Measurements from ENCODE around the gene OR52K2. TPM values are rescaled to one million over a fixed set of nuclear protein-coding genes. Genes with fewer than 3 reads are reported as not detected.

Gene OR52K2
- total RNA-seq, 1 donor from 2014 or later, result not detected

DNA sequence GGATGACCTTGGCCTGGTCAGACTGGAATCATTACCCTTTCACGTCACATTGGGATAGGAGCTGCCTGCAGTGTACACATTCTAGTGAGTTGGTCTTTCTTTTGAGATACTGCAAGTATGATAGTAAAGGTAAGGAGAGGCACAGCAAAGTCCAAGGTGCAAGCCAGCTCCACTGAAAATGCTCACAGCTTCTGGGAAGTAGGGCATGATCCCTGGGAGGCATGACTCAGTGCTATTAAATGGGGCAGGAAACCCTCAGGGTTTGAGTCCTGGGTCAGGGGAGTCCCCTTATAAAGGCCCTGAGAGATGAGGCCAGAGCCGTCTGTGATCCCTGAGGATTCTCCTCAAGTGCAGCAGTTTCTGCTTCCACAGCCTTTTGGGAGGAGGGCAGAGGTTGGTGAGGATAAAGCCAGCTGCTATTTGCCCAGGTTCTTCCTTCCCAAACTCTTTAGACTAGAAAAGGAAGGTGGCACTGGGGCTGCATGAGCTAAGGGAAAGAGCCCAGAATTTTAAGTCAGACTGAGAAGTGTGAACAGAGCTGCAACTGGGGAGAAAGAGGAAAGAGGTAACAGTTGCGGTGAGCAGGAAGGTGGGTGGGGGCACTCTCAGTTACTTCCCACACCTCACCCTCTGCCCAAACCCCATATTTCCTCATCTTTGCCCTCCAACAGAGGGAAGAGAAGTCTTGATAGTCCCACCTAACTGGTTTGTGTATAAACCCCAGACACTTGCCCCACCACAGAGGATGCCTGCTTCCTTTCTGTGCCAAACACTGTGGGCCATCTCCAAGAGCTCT lies 18.9 kb downstream of the OR52K2 start:
- Mint-ChIP-seq H3K4me3 (no peak overlapping the region), H3K36me3 (no peaks in the 10 kb centered on the region), H3K9me3 (peaks cover 8% of the 10 kb centered on the region), H3K27me3 (ENCODE audit: insufficient read depth, low read depth) (peaks cover 3% of the 10 kb centered on the region), H3K27ac (no peak overlapping the region), H3K4me1 (peaks cover 2% of the 10 kb centered on the region)
- Histone ChIP-seq H3F3A (ENCODE audit: low read depth) (no peaks in the 10 kb centered on the region), H3K9ac (no peak overlapping the region), H3K27me3 (no peaks in the 10 kb centered on the region), H3K4me3 (no peak overlapping the region), H3K4me1 (peaks cover 18% of the 10 kb centered on the region), H3K4me2 (no peak overlapping the region), H3K79me2 (ENCODE audit: low read depth) (no peaks in the 10 kb centered on the region), H2AFZ (replicated peaks) (no peak overlapping the region), H3K9me3 (ENCODE audit: low read depth) (no peaks in the 10 kb centered on the region), H4K20me1 (ENCODE audit: low read depth) (no peaks in the 10 kb centered on the region), H3K36me3 (no peaks in the 10 kb centered on the region), H3K27ac (no peak overlapping the region)
- TF ChIP-seq EZH2 (IDR thresholded peaks at IDR 0.05), result no peak
- TF ChIP-seq, protein P1, sequence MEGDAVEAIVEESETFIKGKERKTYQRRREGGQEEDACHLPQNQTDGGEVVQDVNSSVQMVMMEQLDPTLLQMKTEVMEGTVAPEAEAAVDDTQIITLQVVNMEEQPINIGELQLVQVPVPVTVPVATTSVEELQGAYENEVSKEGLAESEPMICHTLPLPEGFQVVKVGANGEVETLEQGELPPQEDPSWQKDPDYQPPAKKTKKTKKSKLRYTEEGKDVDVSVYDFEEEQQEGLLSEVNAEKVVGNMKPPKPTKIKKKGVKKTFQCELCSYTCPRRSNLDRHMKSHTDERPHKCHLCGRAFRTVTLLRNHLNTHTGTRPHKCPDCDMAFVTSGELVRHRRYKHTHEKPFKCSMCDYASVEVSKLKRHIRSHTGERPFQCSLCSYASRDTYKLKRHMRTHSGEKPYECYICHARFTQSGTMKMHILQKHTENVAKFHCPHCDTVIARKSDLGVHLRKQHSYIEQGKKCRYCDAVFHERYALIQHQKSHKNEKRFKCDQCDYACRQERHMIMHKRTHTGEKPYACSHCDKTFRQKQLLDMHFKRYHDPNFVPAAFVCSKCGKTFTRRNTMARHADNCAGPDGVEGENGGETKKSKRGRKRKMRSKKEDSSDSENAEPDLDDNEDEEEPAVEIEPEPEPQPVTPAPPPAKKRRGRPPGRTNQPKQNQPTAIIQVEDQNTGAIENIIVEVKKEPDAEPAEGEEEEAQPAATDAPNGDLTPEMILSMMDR (IDR thresholded peaks at IDR 0.05), result no peak
- TF ChIP-seq EZH2phosphoT487 (IDR thresholded peaks at IDR 0.05), result no peak
- DNase-seq (ENCODE audit: low spot score), result no peak

DNA sequence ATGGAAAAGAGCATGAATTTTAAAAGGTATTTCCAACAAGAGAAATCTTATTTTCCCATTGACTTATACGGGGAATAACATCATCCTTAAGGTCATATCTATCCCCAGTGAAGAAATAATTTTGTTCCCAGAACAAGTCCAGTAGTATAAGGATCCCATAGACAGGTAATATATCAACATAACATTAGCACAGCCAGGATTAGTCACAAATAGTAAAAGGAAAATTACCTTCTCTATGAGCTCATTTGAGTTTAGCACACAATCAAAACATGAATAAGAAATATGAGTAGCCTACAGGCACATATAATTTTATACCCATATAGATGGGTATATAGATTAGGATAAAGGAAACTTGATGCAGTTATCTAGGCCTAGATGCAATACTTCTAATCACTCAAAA lies 30.5 kb downstream of the OR52K2 start:
- no peaks in the 10 kb centered on the region for H3K36me3 Mint-ChIP-seq
- no peaks in the 10 kb centered on the region for H3F3A ChIP-seq (ENCODE audit: low read depth)
- H3K9me3 Mint-ChIP-seq, result no peaks in the 10 kb centered on the region
- H4K20me1 ChIP-seq (ENCODE audit: low read depth), result no peaks in the 10 kb centered on the region
- H3K4me1 ChIP-seq, result no peaks in the 10 kb centered on the region
- no peaks in the 10 kb centered on the region for H3K79me2 ChIP-seq (ENCODE audit: low read depth)
- H3K4me3 ChIP-seq, result no peak overlapping the region
- no peaks in the 10 kb centered on the region for H3K36me3 ChIP-seq
- H3K4me2 ChIP-seq, result no peak overlapping the region
- no peak overlapping the region for H2AFZ ChIP-seq (replicated peaks)
- H3K9me3 ChIP-seq (ENCODE audit: low read depth), result no peaks in the 10 kb centered on the region
- no peaks in the 10 kb centered on the region for H3K27me3 ChIP-seq
- TF ChIP-seq EZH2 (IDR thresholded peaks at IDR 0.05) (no peak), EZH2phosphoT487 (IDR thresholded peaks at IDR 0.05) (no peak)
- TF ChIP-seq, protein P1 (IDR thresholded peaks at IDR 0.05), result no peak
- H3K27me3 Mint-ChIP-seq (ENCODE audit: insufficient read depth, low read depth), result no peaks in the 10 kb centered on the region
- H3K4me3 Mint-ChIP-seq, result no peak overlapping the region
- DNase-seq (ENCODE audit: low spot score), result no peak
- H3K9ac ChIP-seq, result no peak overlapping the region
- no peak overlapping the region for H3K27ac ChIP-seq
- no peak overlapping the region for H3K27ac Mint-ChIP-seq
- no peaks in the 10 kb centered on the region for H3K4me1 Mint-ChIP-seq

DNA sequence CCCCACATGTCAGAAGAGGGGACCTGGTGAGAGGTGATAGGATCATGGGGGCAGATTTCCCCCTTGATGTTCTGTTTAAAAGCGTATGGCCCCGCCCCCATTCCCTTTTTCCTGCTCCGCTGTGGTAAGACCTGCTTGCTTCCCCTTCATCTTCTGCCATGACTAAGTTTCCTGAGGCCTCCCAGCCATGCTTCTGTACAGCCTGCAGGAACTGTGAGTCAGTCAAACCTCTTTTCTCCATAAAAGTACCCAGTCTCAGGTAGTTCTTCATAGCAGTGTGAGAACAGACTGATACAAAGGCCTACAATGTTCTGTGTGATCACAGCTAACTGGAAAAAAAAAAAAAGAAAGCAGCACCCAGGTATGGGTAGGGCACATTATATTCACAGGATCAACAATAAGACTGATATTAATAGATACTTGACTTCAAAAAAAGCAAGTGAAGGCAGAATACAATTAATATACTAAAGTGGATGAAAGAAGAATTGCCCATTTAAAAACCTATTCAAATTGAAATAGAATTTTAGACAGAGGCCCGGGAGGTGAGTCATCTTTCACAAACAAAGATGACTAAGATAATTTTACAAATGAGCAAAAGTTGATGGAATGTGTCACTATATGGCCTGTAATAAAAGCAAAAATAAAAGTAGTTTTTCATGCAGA lies 31.6 kb downstream of the OR52K2 start:
- H3K27me3 Mint-ChIP-seq (ENCODE audit: insufficient read depth, low read depth), result no peaks in the 10 kb centered on the region
- no peak overlapping the region for H3K4me2 ChIP-seq

More for the DNA sequence above, 31.6 kb downstream of the OR52K2 start:
- H3K4me3 ChIP-seq, result no peak overlapping the region
- Mint-ChIP-seq H3K36me3 (no peaks in the 10 kb centered on the region), H3K9me3 (no peaks in the 10 kb centered on the region), H3K4me3 (no peak overlapping the region), H3K4me1 (no peaks in the 10 kb centered on the region), H3K27ac (no peak overlapping the region)
- H3K27ac ChIP-seq, result no peak overlapping the region
- no peaks in the 10 kb centered on the region for H3F3A ChIP-seq (ENCODE audit: low read depth)
- H3K79me2 ChIP-seq (ENCODE audit: low read depth), result no peaks in the 10 kb centered on the region
- H3K4me1 ChIP-seq, result no peaks in the 10 kb centered on the region
- H3K27me3 ChIP-seq, result no peaks in the 10 kb centered on the region
- H3K9me3 ChIP-seq (ENCODE audit: low read depth), result no peaks in the 10 kb centered on the region
- TF ChIP-seq, protein P1 (IDR thresholded peaks at IDR 0.05), result no peak
- no peak for TF ChIP-seq EZH2phosphoT487 (IDR thresholded peaks at IDR 0.05)
- no peak for TF ChIP-seq EZH2 (IDR thresholded peaks at IDR 0.05)
- no peak for DNase-seq (ENCODE audit: low spot score)
- no peaks in the 10 kb centered on the region for H4K20me1 ChIP-seq (ENCODE audit: low read depth)
- no peak overlapping the region for H3K9ac ChIP-seq
- H2AFZ ChIP-seq (replicated peaks), result no peak overlapping the region
- H3K36me3 ChIP-seq, result no peaks in the 10 kb centered on the region

All from neural progenitor cell (in vitro differentiated cells).